Peyer's patch (tissue), 4 donors: ENCODE results near the gene EIF2B4. TPM values are rescaled to one million over a fixed set of nuclear protein-coding genes. Genes with fewer than 3 reads are reported as not detected.

Source experiments
- DNase-seq, 3 donors: peaks; one replicate each; pipeline ENCODE4 v3.0.0-alpha.2; 2017 to 2019
- H3K27ac ChIP-seq, 4 donors: fragments of 200-600 bp; sonication (generic); one replicate each; pipeline ENCODE4 v1.5.1; 2016 to 2019
- H3K27me3 ChIP-seq, 2 donors: fragments of 200-600 bp; sonication (generic); one replicate each; pipeline ENCODE4 v1.5.1; 2019
- H3K36me3 ChIP-seq, 3 donors: fragments of 200-600 bp; sonication (generic); one replicate each; pipeline ENCODE4 v1.5.1; 2016 to 2019
- H3K4me1 ChIP-seq, 4 donors: fragments of 200-600 bp; sonication (generic); one replicate each; pipeline ENCODE4 v1.5.1; 2016 to 2019
- H3K4me3 ChIP-seq, 4 donors: fragments of 200-600 bp; sonication (generic); 1 replicate in 3 of 4; 2 replicates in 1 of 4; pipeline ENCODE4 v1.5.1; 2016 to 2019; ENCODE audit warnings: mild to moderate bottlenecking in 1 of 4
- H3K9me3 ChIP-seq, 4 donors: fragments of 200-600 bp; sonication (generic); one replicate each; pipeline ENCODE4 v1.5.1; 2016 to 2019; ENCODE audit warnings: mild to moderate bottlenecking in 1 of 4
- POLR2A ChIP-seq, 2 donors: fragments of 450-650 bp; IDR thresholded peaks; one replicate each; pipeline ENCODE4 v1.5.1; 2017; ENCODE audit warnings: antibody characterized with exemption in 2 of 2, mild to moderate bottlenecking in 2 of 2, moderate library complexity in 2 of 2
- total RNA-seq, 4 donors: library from RNA; depleted of rRNA; stranded (reverse); fragments of >200 nt; gene quantifications; one replicate each; pipeline ENCODE4 v1.1.0, GENCODE V29; 2016
- TF ChIP-seq, protein P1 (sequence below), 6 experiments: fragments of 450-650 bp in 4 of 6; fragments of 200-600 bp in 2 of 6; sonication (generic) in 1 of 6; IDR thresholded peaks; one replicate each; pipeline ENCODE4 v1.5.1; 2017 to 2019; ENCODE audit warnings: antibody characterized with exemption in 6 of 6, mild to moderate bottlenecking in 3 of 6, moderate library complexity in 1 of 6

Gene EIF2B4
- total RNA-seq, 4 donors from 2014 or later = 19.8 to 47.0 (median 33.7) TPM

- H3K27ac ChIP-seq = peak overlapping the region; percentile 85 to 88 (median 88)
- H3K9me3 ChIP-seq = no peaks in the 10 kb centered on the region
- no peak for DNase-seq
- no peaks in the 10 kb centered on the region for H3K27me3 ChIP-seq
- peaks cover 0 to 25% (median 0%) of the 10 kb centered on the region in 4 donors for H3K4me1 ChIP-seq
- TF ChIP-seq, protein P1, sequence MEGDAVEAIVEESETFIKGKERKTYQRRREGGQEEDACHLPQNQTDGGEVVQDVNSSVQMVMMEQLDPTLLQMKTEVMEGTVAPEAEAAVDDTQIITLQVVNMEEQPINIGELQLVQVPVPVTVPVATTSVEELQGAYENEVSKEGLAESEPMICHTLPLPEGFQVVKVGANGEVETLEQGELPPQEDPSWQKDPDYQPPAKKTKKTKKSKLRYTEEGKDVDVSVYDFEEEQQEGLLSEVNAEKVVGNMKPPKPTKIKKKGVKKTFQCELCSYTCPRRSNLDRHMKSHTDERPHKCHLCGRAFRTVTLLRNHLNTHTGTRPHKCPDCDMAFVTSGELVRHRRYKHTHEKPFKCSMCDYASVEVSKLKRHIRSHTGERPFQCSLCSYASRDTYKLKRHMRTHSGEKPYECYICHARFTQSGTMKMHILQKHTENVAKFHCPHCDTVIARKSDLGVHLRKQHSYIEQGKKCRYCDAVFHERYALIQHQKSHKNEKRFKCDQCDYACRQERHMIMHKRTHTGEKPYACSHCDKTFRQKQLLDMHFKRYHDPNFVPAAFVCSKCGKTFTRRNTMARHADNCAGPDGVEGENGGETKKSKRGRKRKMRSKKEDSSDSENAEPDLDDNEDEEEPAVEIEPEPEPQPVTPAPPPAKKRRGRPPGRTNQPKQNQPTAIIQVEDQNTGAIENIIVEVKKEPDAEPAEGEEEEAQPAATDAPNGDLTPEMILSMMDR (IDR thresholded peaks at IDR 0.05) = no peak
- no peak for TF ChIP-seq POLR2A (IDR thresholded peaks at IDR 0.05)
- peak overlapping the region in 2 of 4 donors; percentile 73 to 77 for H3K4me3 ChIP-seq
- peaks cover 0 to 71% (median 0%) of the 10 kb centered on the region in 3 donors for H3K36me3 ChIP-seq
Measured at GRCh38 chr2:27379383-27379835, 9.3 kb upstream of the EIF2B4 start.

DNA sequence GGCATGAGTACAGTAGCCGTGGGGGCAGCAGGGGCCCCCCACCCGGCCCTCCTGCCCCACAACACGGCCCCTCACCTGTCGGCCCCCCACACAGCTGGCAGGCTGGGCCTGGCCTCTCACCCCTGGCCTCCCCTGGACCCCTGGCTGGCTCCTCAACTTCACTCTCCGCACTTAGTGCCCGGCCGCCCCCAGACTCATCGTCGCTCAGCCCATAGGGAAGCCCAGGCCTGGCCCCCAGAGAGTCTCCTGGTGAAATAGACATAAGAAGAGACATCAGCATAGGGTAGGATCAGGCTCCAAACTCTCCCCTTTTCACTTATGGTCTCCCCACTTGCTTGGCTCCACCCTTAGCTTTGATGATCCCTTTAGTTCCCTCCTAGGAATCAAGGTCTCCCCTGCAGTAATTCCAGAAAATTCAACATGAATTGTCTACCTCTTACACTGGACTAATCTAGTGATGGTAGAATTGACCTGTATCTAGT, 8.7 kb upstream of the EIF2B4 start:
- Histone ChIP-seq H3K36me3 (peaks cover 0 to 71% (median 0%) of the 10 kb centered on the region in 3 donors), H3K4me1 (peaks cover 0 to 25% (median 0%) of the 10 kb centered on the region in 4 donors), H3K27ac (no peak overlapping the region), H3K4me3 (no peak overlapping the region), H3K27me3 (no peaks in the 10 kb centered on the region), H3K9me3 (no peaks in the 10 kb centered on the region)
- no peak for DNase-seq
- no peak for TF ChIP-seq POLR2A (IDR thresholded peaks at IDR 0.05)
- TF ChIP-seq, protein P1 (IDR thresholded peaks at IDR 0.05) = no peak

DNA sequence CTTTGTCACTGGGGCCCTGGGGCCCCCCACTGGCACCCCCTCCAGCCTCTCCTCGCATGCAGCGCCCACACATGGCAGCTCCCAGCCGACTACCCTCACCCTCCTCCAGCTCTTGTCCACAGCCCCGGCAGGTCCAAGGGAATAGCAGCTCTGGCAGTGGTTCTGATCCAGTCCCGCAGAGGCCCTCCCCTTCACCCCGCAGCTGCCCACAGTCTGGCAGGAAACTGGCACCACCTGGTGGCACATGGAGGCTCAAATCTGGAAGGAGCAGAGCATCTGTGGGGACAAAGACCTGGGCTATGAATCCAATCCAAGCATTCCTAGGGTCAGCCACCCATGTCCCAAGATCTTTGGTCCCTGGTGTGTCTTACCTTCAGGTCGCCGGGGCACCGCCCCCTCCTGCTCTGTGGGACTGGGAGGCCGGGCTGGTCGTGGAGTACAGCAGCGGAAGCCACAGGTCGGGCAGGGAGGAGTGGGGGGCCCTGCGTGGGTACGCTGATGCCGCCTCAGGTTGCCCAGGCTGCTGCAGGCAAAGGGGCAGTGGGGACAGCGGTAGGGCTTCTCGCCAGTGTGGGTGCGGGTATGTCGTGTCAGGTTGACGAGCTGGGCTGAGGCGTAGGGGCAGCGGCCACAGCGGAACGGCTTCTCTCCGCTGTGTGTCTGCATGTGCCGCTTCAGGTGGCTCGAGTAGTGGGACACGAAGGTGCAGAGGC, 8.1 kb upstream of the EIF2B4 start:
- no peak for TF ChIP-seq POLR2A (IDR thresholded peaks at IDR 0.05)
- TF ChIP-seq, protein P1 (IDR thresholded peaks at IDR 0.05) = no peak
- H3K4me3 ChIP-seq = no peak overlapping the region
- peaks cover 0 to 25% (median 0%) of the 10 kb centered on the region in 4 donors for H3K4me1 ChIP-seq
- H3K27me3 ChIP-seq = no peaks in the 10 kb centered on the region
- H3K27ac ChIP-seq = no peak overlapping the region
- H3K36me3 ChIP-seq = peaks cover 0 to 71% (median 0%) of the 10 kb centered on the region in 3 donors
- H3K9me3 ChIP-seq = no peaks in the 10 kb centered on the region
- DNase-seq = peak in 1 of 3 donors; percentile 54

DNA sequence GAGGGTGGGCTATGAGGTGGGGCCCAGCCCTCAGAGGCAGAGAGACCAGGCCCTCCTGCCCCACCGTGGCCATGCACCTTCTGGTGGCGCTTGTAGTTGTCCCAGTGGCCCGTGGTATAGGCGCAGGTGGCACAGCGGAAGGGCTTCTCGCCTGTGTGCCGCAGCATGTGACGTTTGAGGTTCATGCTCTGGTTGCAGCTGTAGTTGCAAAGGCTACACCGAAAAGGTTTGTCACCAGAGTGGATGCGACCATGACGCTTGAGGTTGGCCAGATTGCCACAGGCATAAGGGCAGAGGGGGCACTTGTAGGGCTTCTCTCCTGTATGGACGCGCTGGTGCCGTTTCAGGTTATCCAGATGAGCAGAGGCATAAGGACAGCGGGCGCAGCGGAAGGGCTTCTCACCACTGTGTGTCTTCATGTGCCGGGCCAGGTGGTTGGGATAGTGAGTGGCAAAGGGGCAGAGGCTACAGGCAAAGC, 7.5 kb upstream of the EIF2B4 start:
- H3K4me1 ChIP-seq = peaks cover 0 to 25% (median 0%) of the 10 kb centered on the region in 4 donors
- H3K27me3 ChIP-seq = no peaks in the 10 kb centered on the region
- TF ChIP-seq, protein P1 (IDR thresholded peaks at IDR 0.05) = no peak
- TF ChIP-seq POLR2A (IDR thresholded peaks at IDR 0.05) = no peak
- H3K27ac ChIP-seq = no peak overlapping the region
- no peaks in the 10 kb centered on the region for H3K9me3 ChIP-seq
- H3K4me3 ChIP-seq = no peak overlapping the region
- peak in 1 of 3 donors; percentile 49 for DNase-seq
- H3K36me3 ChIP-seq = peaks cover 0 to 72% (median 0%) of the 10 kb centered on the region in 3 donors

DNA sequence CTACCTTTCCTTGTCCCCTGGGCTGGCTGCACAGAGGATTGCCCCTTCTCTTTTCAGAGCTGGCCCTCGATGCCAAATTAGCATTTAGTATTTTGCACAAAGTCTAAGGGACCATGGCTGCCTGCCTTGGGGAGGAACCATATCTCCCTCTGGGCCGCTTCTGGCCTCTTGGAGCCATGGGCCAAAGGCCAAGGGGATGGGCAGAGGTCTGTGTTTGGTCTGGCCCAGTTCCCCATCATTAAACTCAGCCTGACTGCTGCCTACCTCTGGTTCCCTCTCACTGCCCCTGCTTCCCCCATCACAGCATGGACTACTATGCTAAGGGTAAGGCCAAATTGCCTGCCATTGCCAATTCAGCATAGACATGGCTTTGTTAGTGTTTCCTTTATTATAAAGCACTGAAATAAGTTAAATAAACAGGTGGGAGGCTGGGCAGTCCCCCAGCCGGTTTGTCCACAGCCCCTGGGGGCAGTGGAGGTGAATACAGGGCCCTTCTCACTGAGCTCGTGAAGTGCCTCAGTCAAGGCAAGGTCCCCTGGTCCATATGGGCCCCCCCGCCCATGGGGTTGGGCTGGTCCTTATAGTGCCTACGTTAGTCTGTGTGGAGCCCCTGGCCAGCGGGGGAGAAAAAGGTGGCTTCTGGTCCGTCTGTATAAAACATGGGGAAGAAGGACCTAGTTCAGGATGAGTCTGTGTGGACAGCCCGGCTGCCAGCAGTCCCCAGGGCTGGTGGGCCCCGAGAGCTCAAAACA, 6.9 kb upstream of the EIF2B4 start:
- no peak for DNase-seq
- H3K27me3 ChIP-seq = no peaks in the 10 kb centered on the region
- no peaks in the 10 kb centered on the region for H3K9me3 ChIP-seq
- H3K36me3 ChIP-seq = peaks cover 0 to 67% (median 0%) of the 10 kb centered on the region in 3 donors
- H3K4me1 ChIP-seq = peaks cover 0 to 32% (median 2%) of the 10 kb centered on the region in 4 donors
- H3K27ac ChIP-seq = no peak overlapping the region
- no peak overlapping the region for H3K4me3 ChIP-seq
- TF ChIP-seq POLR2A (IDR thresholded peaks at IDR 0.05) = no peak
